ENCODE measurements around the gene CHCHD3. TPM values are rescaled to one million over a fixed set of nuclear protein-coding genes. Genes with fewer than 3 reads are reported as not detected.
"Not testable (repeated sequence)": the region's sequence is repeated elsewhere in the genome, so short reads cannot be mapped to it uniquely, and the experiment has no call there.

CHCHD3 gene
- total RNA-seq, 2 donors from 2014 or later, result 30.0 to 65.1 TPM

- Mint-ChIP-seq H3K27ac (no peak overlapping the region), H3K36me3 (ENCODE audit: low read depth) (no peaks in the 10 kb centered on the region), H3K9me3 (peaks cover 3% of the 10 kb centered on the region), H3K4me3 (no peak overlapping the region), H3K4me1 (peaks cover 8% of the 10 kb centered on the region), H3K27me3 (no peaks in the 10 kb centered on the region)
- ATAC-seq (replicated peaks), result no peak
Observed at GRCh38 chr7:132991615-132992587, 90.0 kb downstream of the CHCHD3 start.

DNA sequence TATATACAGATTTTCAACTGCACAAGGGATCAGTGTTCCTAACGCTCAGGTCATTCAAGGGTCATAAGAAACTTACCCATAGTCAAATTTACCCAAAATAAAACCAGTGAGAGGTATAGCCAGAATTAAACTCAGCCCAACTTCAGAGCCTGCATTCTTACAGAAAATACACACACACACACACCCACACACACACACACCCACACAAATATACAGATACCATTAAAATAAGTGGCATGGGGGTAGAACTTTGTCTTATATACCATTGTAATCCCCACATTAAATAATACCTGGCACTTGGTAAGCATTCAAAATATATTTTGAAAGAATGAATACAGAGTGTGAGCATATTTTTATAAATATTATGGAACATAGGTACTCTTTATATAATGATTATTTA lies 93.8 kb downstream of the CHCHD3 start:
- no peak for ATAC-seq (replicated peaks)
- H3K36me3 Mint-ChIP-seq (ENCODE audit: low read depth), result no peaks in the 10 kb centered on the region
- peaks cover 3% of the 10 kb centered on the region for H3K9me3 Mint-ChIP-seq
- no peak overlapping the region for H3K27ac Mint-ChIP-seq
- no peak overlapping the region for H3K4me3 Mint-ChIP-seq
- no peaks in the 10 kb centered on the region for H3K4me1 Mint-ChIP-seq
- no peaks in the 10 kb centered on the region for H3K27me3 Mint-ChIP-seq

DNA sequence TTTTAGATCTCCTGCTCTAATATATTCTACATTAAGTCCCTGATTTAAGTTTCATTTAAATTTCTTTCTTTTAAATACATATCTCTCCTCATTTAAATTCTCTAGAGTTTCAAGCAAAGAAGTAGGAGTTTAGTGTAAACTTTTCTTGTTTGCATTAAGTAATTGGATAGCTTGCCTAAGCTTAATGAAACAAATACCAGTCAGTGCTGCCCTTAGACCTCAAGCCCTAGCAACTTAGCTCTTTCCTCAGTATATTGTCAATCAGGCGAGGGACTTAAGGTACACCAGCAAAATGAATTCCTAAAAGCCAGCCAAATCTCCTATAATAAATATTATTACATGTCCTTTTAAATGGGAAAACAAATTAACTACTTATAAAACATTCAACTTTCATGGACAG lies 101.5 kb downstream of the CHCHD3 start:
- Mint-ChIP-seq H3K27ac (no peak overlapping the region), H3K36me3 (ENCODE audit: low read depth) (peaks cover 10% of the 10 kb centered on the region), H3K4me3 (no peak overlapping the region), H3K4me1 (peaks cover 8% of the 10 kb centered on the region), H3K9me3 (no peaks in the 10 kb centered on the region), H3K27me3 (no peaks in the 10 kb centered on the region)
- no peak for ATAC-seq (replicated peaks)

GRCh38 chr7:132979524-132979923 lies 102.4 kb downstream of the CHCHD3 start:
- ATAC-seq (replicated peaks), result no peak
- Mint-ChIP-seq H3K27ac (no peak overlapping the region), H3K9me3 (no peaks in the 10 kb centered on the region), H3K36me3 (ENCODE audit: low read depth) (peaks cover 19% of the 10 kb centered on the region), H3K4me3 (no peak overlapping the region), H3K4me1 (peaks cover 8% of the 10 kb centered on the region), H3K27me3 (no peaks in the 10 kb centered on the region)

DNA sequence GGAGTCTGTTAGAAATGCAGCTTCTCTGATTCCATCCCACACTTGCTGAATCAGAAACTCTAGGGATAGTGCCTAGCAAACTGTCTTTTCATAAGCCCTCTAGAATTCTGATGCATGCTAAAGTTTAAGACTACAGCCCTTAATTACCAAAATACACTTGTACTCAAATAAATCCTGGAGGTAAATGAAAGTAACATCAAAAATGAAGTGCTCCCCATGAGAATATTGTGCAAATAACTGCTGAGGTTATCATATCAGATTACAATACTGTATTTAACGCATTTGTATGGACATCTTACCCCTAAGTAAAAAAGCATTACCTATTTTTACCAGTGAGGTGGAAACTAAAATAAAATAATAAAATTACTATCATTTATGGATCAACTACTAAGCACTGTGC lies 104.7 kb downstream of the CHCHD3 start:
- Mint-ChIP-seq H3K4me1 (peaks cover 8% of the 10 kb centered on the region), H3K36me3 (ENCODE audit: low read depth) (peaks cover 42% of the 10 kb centered on the region), H3K27ac (no peak overlapping the region), H3K4me3 (no peak overlapping the region), H3K27me3 (no peaks in the 10 kb centered on the region), H3K9me3 (no peaks in the 10 kb centered on the region)
- no peak for ATAC-seq (replicated peaks)

- Mint-ChIP-seq H3K27me3 (no peaks in the 10 kb centered on the region), H3K9me3 (no peaks in the 10 kb centered on the region), H3K27ac (no peak overlapping the region), H3K4me3 (no peak overlapping the region), H3K4me1 (peaks cover 4% of the 10 kb centered on the region), H3K36me3 (ENCODE audit: low read depth) (peaks cover 45% of the 10 kb centered on the region)
- ATAC-seq (replicated peaks), result no peak
Observed at GRCh38 chr7:132972745-132973144, 109.1 kb downstream of the CHCHD3 start.

GRCh38 chr7:132970257-132970656 lies 111.6 kb downstream of the CHCHD3 start:
- H3K36me3 Mint-ChIP-seq (ENCODE audit: low read depth), result peaks cover 34% of the 10 kb centered on the region
- H3K27me3 Mint-ChIP-seq, result no peaks in the 10 kb centered on the region
- H3K27ac Mint-ChIP-seq, result no peak overlapping the region
- no peak for ATAC-seq (replicated peaks)
- no peaks in the 10 kb centered on the region for H3K9me3 Mint-ChIP-seq
- H3K4me3 Mint-ChIP-seq, result no peak overlapping the region
- H3K4me1 Mint-ChIP-seq, result peaks cover 4% of the 10 kb centered on the region

DNA sequence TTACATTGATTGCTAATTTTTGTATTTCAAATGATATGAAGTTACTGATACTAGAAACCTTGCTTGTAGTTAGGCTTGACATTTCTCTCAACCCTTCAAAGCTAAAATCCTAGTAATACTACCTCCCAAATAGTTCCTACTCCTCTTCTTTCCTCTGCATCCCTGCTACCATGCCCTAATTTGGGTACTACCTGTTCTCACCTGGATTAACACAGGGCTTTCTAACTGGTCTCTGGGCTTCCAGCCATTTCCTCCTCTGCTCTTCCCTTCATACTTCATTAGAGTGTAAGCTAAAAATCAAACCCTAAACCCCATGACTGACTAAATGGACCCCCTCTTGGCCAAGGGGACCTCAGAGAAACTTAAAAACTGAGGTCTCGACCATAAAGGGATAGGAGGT lies 112.4 kb downstream of the CHCHD3 start:
- Mint-ChIP-seq H3K27ac (no peak overlapping the region), H3K27me3 (no peaks in the 10 kb centered on the region), H3K4me3 (no peak overlapping the region), H3K36me3 (ENCODE audit: low read depth) (peaks cover 27% of the 10 kb centered on the region), H3K9me3 (no peaks in the 10 kb centered on the region), H3K4me1 (peaks cover 4% of the 10 kb centered on the region)
- no peak for ATAC-seq (replicated peaks)

DNA sequence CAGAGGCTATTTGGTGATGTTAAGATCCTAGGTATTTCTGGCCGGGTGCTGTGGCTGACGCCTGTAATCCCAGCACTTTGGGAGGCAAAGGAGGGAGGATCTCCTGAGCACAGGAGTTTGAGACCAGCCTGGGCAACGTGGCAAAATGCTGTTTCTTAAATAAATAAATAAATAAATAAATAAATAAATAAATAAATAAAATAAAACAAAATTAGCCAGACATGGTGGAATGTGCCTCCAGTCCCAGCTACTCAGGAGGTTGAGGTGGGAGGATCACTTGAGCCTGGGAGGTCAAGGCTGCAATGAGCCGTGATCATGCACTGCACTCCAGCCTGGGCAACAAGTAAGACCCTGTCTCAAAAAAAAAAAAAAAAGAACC lies 114.4 kb downstream of the CHCHD3 start:
- H3K9me3 Mint-ChIP-seq; ATAC-seq (replicated peaks); H3K27me3 Mint-ChIP-seq; H3K27ac Mint-ChIP-seq; H3K36me3 Mint-ChIP-seq (ENCODE audit: low read depth); H3K4me3 Mint-ChIP-seq; H3K4me1 Mint-ChIP-seq: not testable (repeated sequence)

GRCh38 chr7:132966754-132967469 lies 115.0 kb downstream of the CHCHD3 start:
- Mint-ChIP-seq H3K4me1 (peaks cover 4% of the 10 kb centered on the region), H3K9me3 (no peaks in the 10 kb centered on the region), H3K36me3 (ENCODE audit: low read depth) (peaks cover under 1% of the 10 kb centered on the region), H3K27ac (no peak overlapping the region), H3K4me3 (no peak overlapping the region), H3K27me3 (no peaks in the 10 kb centered on the region)
- no peak for ATAC-seq (replicated peaks)

GRCh38 chr7:132965951-132966350 lies 115.9 kb downstream of the CHCHD3 start:
- no peak overlapping the region for H3K4me3 Mint-ChIP-seq
- no peaks in the 10 kb centered on the region for H3K36me3 Mint-ChIP-seq (ENCODE audit: low read depth)
- no peak overlapping the region for H3K27ac Mint-ChIP-seq
- peaks cover 4% of the 10 kb centered on the region for H3K4me1 Mint-ChIP-seq
- no peaks in the 10 kb centered on the region for H3K9me3 Mint-ChIP-seq
- no peaks in the 10 kb centered on the region for H3K27me3 Mint-ChIP-seq
- ATAC-seq (replicated peaks), result no peak

DNA sequence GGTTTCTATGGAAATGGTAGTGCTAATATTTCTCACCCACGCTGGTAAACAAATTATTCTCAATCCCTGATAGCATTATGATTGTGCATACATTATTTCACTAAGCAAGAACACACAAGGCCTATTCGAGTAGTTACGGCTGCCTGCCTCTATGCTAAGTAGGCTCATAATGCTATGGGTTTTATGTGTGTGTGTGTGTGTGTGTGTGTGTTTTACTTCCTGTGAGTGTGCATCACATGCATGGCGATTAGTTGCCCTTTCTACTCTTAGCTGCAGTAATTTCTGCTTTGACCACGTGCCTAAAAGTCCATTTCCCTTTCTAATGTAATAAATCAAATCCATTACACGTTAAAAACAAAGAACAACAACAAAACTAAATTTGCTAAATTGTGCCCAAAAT lies 117.0 kb downstream of the CHCHD3 start:
- no peak overlapping the region for H3K27ac Mint-ChIP-seq
- H3K36me3 Mint-ChIP-seq (ENCODE audit: low read depth), result peaks cover 6% of the 10 kb centered on the region
- no peak for ATAC-seq (replicated peaks)
- H3K27me3 Mint-ChIP-seq, result no peaks in the 10 kb centered on the region
- H3K4me1 Mint-ChIP-seq, result peaks cover 4% of the 10 kb centered on the region
- no peak overlapping the region for H3K4me3 Mint-ChIP-seq
- no peaks in the 10 kb centered on the region for H3K9me3 Mint-ChIP-seq

GRCh38 chr7:132959891-132960290 lies 122.0 kb downstream of the CHCHD3 start:
- Mint-ChIP-seq H3K27me3 (no peaks in the 10 kb centered on the region), H3K4me3 (no peak overlapping the region), H3K9me3 (no peaks in the 10 kb centered on the region), H3K4me1 (no peaks in the 10 kb centered on the region), H3K36me3 (ENCODE audit: low read depth) (peaks cover 12% of the 10 kb centered on the region), H3K27ac (no peak overlapping the region)
- no peak for ATAC-seq (replicated peaks)

DNA sequence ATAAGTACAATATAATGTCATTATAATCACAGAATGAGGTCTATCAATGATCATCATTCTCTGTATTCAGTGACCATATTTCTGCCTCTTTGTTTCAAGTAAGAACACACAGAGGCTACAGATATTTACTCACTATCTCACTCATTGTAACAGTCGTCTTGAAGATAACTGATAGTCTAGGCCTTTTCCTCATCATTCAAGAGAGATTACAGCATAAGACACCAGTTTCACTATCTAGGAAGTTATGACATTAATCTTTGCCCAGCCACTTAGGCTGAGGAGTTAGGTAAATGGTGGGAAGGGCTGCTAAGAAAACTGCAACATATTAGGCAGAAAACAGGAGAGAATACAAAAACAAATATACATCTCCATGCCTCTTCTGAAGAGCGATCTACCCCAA lies 125.3 kb downstream of the CHCHD3 start:
- no peaks in the 10 kb centered on the region for H3K9me3 Mint-ChIP-seq
- no peaks in the 10 kb centered on the region for H3K4me1 Mint-ChIP-seq
- no peak overlapping the region for H3K4me3 Mint-ChIP-seq
- ATAC-seq (replicated peaks), result no peak
- H3K36me3 Mint-ChIP-seq (ENCODE audit: low read depth), result peaks cover 12% of the 10 kb centered on the region
- no peaks in the 10 kb centered on the region for H3K27me3 Mint-ChIP-seq
- no peak overlapping the region for H3K27ac Mint-ChIP-seq

DNA sequence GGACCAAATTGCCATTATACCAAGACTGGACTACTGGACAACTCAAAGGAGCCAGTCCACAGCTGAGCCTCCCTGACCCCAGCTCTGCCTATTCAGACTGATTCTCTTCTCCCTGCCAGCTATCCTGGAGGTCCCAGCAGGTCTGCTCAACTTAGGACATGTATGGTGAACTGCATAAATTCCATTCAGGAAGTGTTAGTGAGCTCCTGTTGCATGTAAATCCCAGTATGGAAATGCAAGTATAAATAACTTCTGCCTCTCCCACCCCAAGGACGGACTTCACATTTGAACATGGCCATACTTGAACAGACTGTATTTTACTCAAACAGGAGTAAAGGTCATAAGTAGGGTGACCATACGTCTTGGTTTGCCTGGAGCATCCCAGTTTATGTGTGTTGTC lies 128.4 kb downstream of the CHCHD3 start:
- H3K27me3 Mint-ChIP-seq, result no peaks in the 10 kb centered on the region
- H3K4me3 Mint-ChIP-seq, result no peak overlapping the region
- no peaks in the 10 kb centered on the region for H3K4me1 Mint-ChIP-seq
- no peak overlapping the region for H3K27ac Mint-ChIP-seq
- peaks cover 25% of the 10 kb centered on the region for H3K36me3 Mint-ChIP-seq (ENCODE audit: low read depth)
- ATAC-seq (replicated peaks), result no peak
- no peaks in the 10 kb centered on the region for H3K9me3 Mint-ChIP-seq
